Measurements from ENCODE around the gene SEC14L1. TPM values are rescaled to one million over a fixed set of nuclear protein-coding genes. Genes with fewer than 3 reads are reported as not detected.

Gene SEC14L1
- total and polyA plus RNA-seq, 2 of the 8 experiments (the other 6 are each of a cell fraction or from before 2014, with no cell fraction given) = 27.2 to 74.4 TPM

DNA sequence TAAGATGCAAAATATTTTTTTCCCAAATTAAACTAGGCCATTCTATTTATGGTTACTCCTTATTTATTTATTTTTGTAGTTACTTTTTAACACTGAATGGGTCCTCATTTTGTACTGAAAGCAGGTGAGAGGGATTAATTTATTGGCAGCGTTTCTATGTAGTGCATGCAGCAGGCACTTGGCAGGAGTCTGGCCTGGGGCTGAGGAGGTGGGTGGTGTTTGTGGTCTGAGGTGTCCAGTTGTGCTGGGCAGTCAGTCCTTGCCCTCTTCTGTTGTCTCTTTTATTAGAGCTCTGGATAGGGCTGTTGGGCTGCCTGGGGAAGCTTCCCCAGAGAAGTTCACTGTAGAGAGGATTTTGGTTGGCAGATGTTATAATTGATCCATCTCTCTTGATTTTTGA lies 12.7 kb downstream of the SEC14L1 start:
- H3K23me2 ChIP-seq (ENCODE audit: low read depth, low read length) = no peaks in the 10 kb centered on the region; the same call in 1 of the 2 replicates
- H3K9ac ChIP-seq (replicated peaks in 1 of 4; ENCODE audit: extremely low read depth in 1 of 4, low read depth in 3 of 4, low read length in 3 of 4) = no peak overlapping the region; a peak in 1 of 7 replicates
- H3K56ac ChIP-seq (replicated peaks; ENCODE audit: insufficient read length, low read depth, low read length) = no peak overlapping the region
- H2BK12ac ChIP-seq (ENCODE audit: low read depth, low read length) = no peak overlapping the region
- H3K4ac ChIP-seq (replicated peaks; ENCODE audit: insufficient read length, low read depth, low read length) = no peak overlapping the region
- H4K91ac ChIP-seq (replicated peaks; ENCODE audit: insufficient read length, low read length) = no peak overlapping the region
- H3K79me2 ChIP-seq (ENCODE audit: control insufficient read depth in 1 of 2, insufficient read depth in 2 of 2, low read length in 2 of 2) = peaks cover 0 to 38% of the 10 kb centered on the region in 2 experiments; a peak in 2 of 4 replicates
- no peak overlapping the region for H3K18ac ChIP-seq (ENCODE audit: extremely low read depth, low read length)
- H3K36me3 ChIP-seq (ENCODE audit: control insufficient read depth in 2 of 4, insufficient read depth in 4 of 4, low read length in 3 of 4) = peaks cover 0 to 3% (median under 1%) of the 10 kb centered on the region in 4 experiments; a peak in 3 of 8 replicates
- no peak overlapping the region for H3K23ac ChIP-seq (ENCODE audit: insufficient read length)
- H2BK20ac ChIP-seq (ENCODE audit: low read length) = no peak overlapping the region
- H2BK15ac ChIP-seq (ENCODE audit: low read length) = no peak overlapping the region
- H3K27me3 ChIP-seq (replicated peaks in 1 of 4; ENCODE audit: control insufficient read depth in 3 of 4, extremely low read depth in 1 of 4, insufficient read depth in 3 of 4, low read length in 3 of 4) = no peaks in the 10 kb centered on the region
- FAIRE-seq = no peak
- ChIA-PET POLR2A (ENCODE audit: partially characterized antibody) (no interaction called here), CTCF (ENCODE audit: partially characterized antibody) (interaction anchor here (1.3 to 1.4 kb wide), 2 partner anchors 9 to 23 kb away, joined by 3 to 4 read pairs; no protein-coding TSS in a partner anchor)
- no peak overlapping the region for H4K5ac ChIP-seq (ENCODE audit: insufficient read length, low read depth, low read length)
- no peak overlapping the region for H4K8ac ChIP-seq (ENCODE audit: extremely low read depth, insufficient read depth, low read length)
- no peak for DNase-seq (ENCODE audit: low read depth in 1 of 2, low spot score in 2 of 2)
- no peak overlapping the region for H3K4me2 ChIP-seq (ENCODE audit: insufficient read depth in 1 of 2, low read depth in 2 of 2, low read length in 2 of 2)
- H2BK5ac ChIP-seq (ENCODE audit: low read depth, low read length) = no peak overlapping the region
- H3K4me3 ChIP-seq (ENCODE audit: extremely low read depth in 1 of 4, insufficient read depth in 2 of 4, low read depth in 3 of 4, low read length in 4 of 4) = no peak overlapping the region
- H2AK5ac ChIP-seq (ENCODE audit: low read depth, low read length) = no peak overlapping the region
- H3K4me1 ChIP-seq (replicated peaks in 1 of 4; ENCODE audit: control insufficient read depth in 3 of 4, insufficient read depth in 4 of 4, low read length in 3 of 4) = peaks cover 0 to 1% (median 0%) of the 10 kb centered on the region in 4 experiments; a peak in 2 of 7 replicates
- no peak overlapping the region for H3K27ac ChIP-seq (ENCODE audit: low read depth, low read length)
- H3K9me3 ChIP-seq (ENCODE audit: insufficient read depth in 2 of 2, low read depth in 1 of 2, low read length in 1 of 2) = no peaks in the 10 kb centered on the region
- H4K20me1 ChIP-seq (replicated peaks in 1 of 2; ENCODE audit: control insufficient read depth in 1 of 2, insufficient read depth in 2 of 2, low read length in 2 of 2) = peaks cover 1 to 8% of the 10 kb centered on the region in 2 experiments
- no peak overlapping the region for H2AFZ ChIP-seq (ENCODE audit: low read length)
- H3K14ac ChIP-seq (ENCODE audit: insufficient read length) = no peak overlapping the region
- WGBS, 2 experiments (ENCODE audit: extremely low coverage in 1 of 2, insufficient coverage in 1 of 2, insufficient read length in 1 of 2, insufficient replicate concordance in 2 of 2, low coverage in 1 of 2, low lambda C conversion rate in 2 of 2, missing lambda C conversion rate in 1 of 2) = 81% methylated on average over 1 of the region's 1 CpG; no CpG with 5 or more reads in 1 of the 2 experiments
- H3K79me1 ChIP-seq (ENCODE audit: low read depth, low read length) = peaks cover 2% of the 10 kb centered on the region
- no peak overlapping the region for H2BK120ac ChIP-seq (replicated peaks; ENCODE audit: low read depth, low read length)
- TF ChIP-seq SP4 (IDR thresholded peaks at IDR 0.05; ENCODE audit: low read length) (no peak), TAF7 (optimal IDR thresholded peaks at IDR 0.05; ENCODE audit: borderline replicate concordance, low read depth, low read length) (no peak), KDM4A (IDR thresholded peaks at IDR 0.05; ENCODE audit: low read depth, low read length, severe bottlenecking) (no peak), SIN3A (conservative IDR thresholded peaks at IDR 0.05 in 1 of 2, IDR thresholded peaks at IDR 0.05 in 1 of 2; ENCODE audit: low read depth in 1 of 2, low read length in 2 of 2) (no peak), SP1 (IDR thresholded peaks at IDR 0.05; ENCODE audit: low read depth, low read length) (no peak), GTF2F1 (IDR thresholded peaks at IDR 0.05; ENCODE audit: borderline replicate concordance, low read depth, low read length) (no peak), TCF12 (IDR thresholded peaks at IDR 0.05; ENCODE audit: low read depth, low read length) (no peak), CBX5 (IDR thresholded peaks at IDR 0.05; ENCODE audit: low read depth, low read length) (no peak), KDM1A (IDR thresholded peaks at IDR 0.05; ENCODE audit: borderline replicate concordance, low read length) (no peak), MAFK (IDR thresholded peaks at IDR 0.05; ENCODE audit: low read depth, low read length) (no peak), SRF (IDR thresholded peaks at IDR 0.05; ENCODE audit: low read depth, low read length) (no peak), EZH2 (IDR thresholded peaks at IDR 0.05; ENCODE audit: low read depth, low read length, severe bottlenecking) (no peak), JUN (IDR thresholded peaks at IDR 0.05; ENCODE audit: low read depth, low read length) (no peak)
- TF ChIP-seq, protein P1, sequence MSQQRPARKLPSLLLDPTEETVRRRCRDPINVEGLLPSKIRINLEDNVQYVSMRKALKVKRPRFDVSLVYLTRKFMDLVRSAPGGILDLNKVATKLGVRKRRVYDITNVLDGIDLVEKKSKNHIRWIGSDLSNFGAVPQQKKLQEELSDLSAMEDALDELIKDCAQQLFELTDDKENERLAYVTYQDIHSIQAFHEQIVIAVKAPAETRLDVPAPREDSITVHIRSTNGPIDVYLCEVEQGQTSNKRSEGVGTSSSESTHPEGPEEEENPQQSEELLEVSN (IDR thresholded peaks at IDR 0.05) = no peak
